OCI-LY1 (cell line): ENCODE data around the gene EFNA2.
A peak's percentile ranks its signal among the peaks of the same experiment; 100 is the strongest.

Experiments
- H2AFZ ChIP-seq: fragments of 200-600 bp; sonication (generic), shearing (Covaris generic); 2 replicates; pipeline ENCODE4 v1.6.0; 2014; ENCODE audit warnings: antibody characterized with exemption, mild to moderate bottlenecking, low read length
- H3F3A ChIP-seq: fragments of 200-600 bp; sonication (generic), shearing (Covaris generic); 2 replicates; pipeline ENCODE4 v1.6.0; 2014; ENCODE audit warnings: mild to moderate bottlenecking, antibody characterized with exemption, low read length, moderate library complexity; ENCODE audit not compliant: insufficient read depth
- H3K27ac ChIP-seq: fragments of 200-600 bp; sonication (generic); 2 replicates; pipeline ENCODE4 v1.5.1; 2014; ENCODE audit warnings: low read length, mixed run types, mild to moderate bottlenecking, low read depth; ENCODE audit not compliant: poor library complexity, severe bottlenecking
- H3K27me3 ChIP-seq: fragments of 200-600 bp; sonication (generic); 2 replicates; pipeline ENCODE4 v1.6.0; 2014; ENCODE audit warnings: antibody characterized with exemption, mild to moderate bottlenecking, low read length, moderate library complexity; ENCODE audit not compliant: insufficient read depth
- H3K36me3 ChIP-seq: fragments of 200-600 bp; sonication (generic); 2 replicates; pipeline ENCODE4 v1.6.1; 2014; ENCODE audit warnings: mild to moderate bottlenecking, antibody characterized with exemption, low read length, moderate library complexity, mixed read lengths; ENCODE audit not compliant: insufficient read depth
- H3K4me1 ChIP-seq: fragments of 200-600 bp; sonication (generic); 2 replicates; pipeline ENCODE4 v1.5.1; 2014; ENCODE audit warnings: mild to moderate bottlenecking, low read length, moderate library complexity; ENCODE audit not compliant: insufficient read depth, severe bottlenecking
- H3K4me2 ChIP-seq: fragments of 200-600 bp; sonication (generic), shearing (Covaris generic); 2 replicates; pipeline ENCODE4 v1.6.1; 2014; ENCODE audit warnings: low read length
- H3K4me3 ChIP-seq: fragments of 200-600 bp; sonication (generic); 2 replicates; pipeline ENCODE4 v1.5.1; 2014; ENCODE audit warnings: low read length, low read depth, mild to moderate bottlenecking, mixed read lengths; ENCODE audit not compliant: poor library complexity, severe bottlenecking
- H3K79me2 ChIP-seq: fragments of 200-600 bp; shearing (Covaris generic); 2 replicates; pipeline ENCODE4 v1.6.1; 2016; ENCODE audit warnings: mixed run types, low read length, mixed read lengths; ENCODE audit not compliant: insufficient read depth
- H3K9ac ChIP-seq: fragments of 200-600 bp; sonication (generic), shearing (Covaris generic); 2 replicates; pipeline ENCODE4 v1.6.1; 2014; ENCODE audit warnings: mild to moderate bottlenecking, low read length, mixed read lengths
- H3K9me2 ChIP-seq: fragments of 200-600 bp; sonication (generic), shearing (Covaris generic); 2 replicates; pipeline ENCODE4 v1.6.1; 2014; ENCODE audit warnings: low read depth, mild to moderate bottlenecking, low read length, mixed read lengths
- H3K9me3 ChIP-seq: fragments of 200-600 bp; shearing (Covaris generic); 2 replicates; pipeline ENCODE4 v1.6.1; 2014; ENCODE audit warnings: low read length, mixed read lengths
- H4K20me1 ChIP-seq: fragments of 200-600 bp; sonication (generic), shearing (Covaris generic); 2 replicates; pipeline ENCODE4 v1.6.0; 2016; ENCODE audit warnings: mild to moderate bottlenecking, low read length; ENCODE audit not compliant: insufficient read depth
- EZH2 ChIP-seq: fragments of 200-600 bp; sonication (generic), shearing (Covaris generic); IDR thresholded peaks from 2 replicates; pipeline ENCODE4 v1.8.0; 2017; ENCODE audit warnings: borderline replicate concordance, mixed run types, mild to moderate bottlenecking, antibody characterized with exemption, low read length, moderate library complexity, mixed read lengths
- TF ChIP-seq, protein P1 (sequence below): fragments of 200-600 bp; sonication (generic), shearing (Covaris generic); IDR thresholded peaks from 2 replicates; pipeline ENCODE4 v1.5.1; 2017; ENCODE audit warnings: mild to moderate bottlenecking, antibody characterized with exemption, low read length, moderate library complexity, mixed read lengths

EFNA2 gene

DNA sequence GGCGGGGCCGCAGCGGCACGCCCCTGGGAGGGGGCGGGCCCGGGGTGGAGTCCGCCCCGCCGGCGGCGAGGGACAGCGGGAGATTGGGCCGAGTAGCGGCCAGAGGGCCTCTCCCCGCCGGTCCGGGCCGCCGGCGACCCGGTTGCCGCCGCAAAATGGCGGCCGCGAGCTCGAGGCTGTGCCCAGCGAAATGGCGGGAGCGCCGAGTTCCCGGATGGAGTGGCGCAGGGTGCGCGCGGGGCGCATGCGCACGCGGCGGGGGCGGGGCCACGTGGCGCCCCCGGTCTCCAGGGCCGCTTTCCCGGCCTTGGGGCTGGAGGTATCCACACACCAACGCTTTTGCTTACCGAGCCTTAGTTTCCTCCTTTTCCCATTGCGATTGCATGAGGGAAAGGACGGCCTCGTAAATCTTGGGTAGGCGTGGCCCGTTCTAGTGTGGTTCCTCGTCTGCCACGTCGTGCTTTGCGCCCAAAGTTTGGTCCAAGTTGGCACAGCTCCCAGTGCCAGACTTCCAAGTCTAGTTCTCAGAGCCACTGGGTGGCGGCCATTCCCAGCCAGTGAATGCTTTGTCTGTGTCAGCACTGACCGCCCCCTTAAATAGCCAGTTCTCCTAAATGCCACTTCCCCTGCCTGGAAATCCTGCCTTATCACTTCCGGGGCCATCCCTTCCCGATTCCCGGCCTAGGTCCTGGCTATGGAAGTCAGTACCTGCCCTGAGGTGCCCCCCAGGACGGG is 16.0 kb upstream of the EFNA2 start:
- Histone ChIP-seq H4K20me1 (no peaks in the 10 kb centered on the region), H3K4me1 (peaks cover 81% of the 10 kb centered on the region), H3K79me2 (peaks cover 16% of the 10 kb centered on the region)

DNA sequence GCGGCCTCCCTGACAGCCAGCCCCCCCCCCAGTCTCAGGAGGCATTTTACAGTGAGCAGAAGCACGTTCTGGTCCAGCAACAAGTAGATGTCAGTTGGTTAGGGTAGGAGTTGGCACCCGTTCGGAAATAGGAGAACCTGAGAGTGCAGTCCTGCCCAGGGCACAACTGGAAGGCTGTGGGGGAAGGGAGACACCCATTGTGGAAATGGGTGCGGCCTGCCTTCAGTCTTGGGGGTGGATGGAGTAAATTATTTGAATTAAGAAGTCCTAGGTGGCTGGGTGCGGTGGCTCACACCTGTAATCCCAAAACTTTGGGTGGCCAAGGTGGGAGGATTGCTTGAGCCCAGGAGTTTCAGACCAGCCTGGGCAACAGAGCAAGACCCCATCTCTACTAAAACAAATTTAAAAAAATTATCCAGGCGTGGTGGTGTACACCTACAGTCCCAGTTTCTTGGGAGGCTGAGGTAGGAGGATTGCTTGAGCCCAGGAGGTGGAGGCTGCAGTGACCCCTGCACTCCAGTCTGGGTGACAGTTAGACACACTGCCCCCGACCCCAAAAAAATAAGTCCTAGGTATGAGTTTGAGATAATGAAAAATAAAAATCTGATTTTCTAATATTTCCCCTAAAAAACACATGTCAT is 15.3 kb upstream of the EFNA2 start:
- Histone ChIP-seq H3K9me3 (no peaks in the 10 kb centered on the region), H3K27ac (peak overlapping the region; percentile 76), H3K4me3 (peak overlapping the region; percentile 93), H3F3A (peaks cover 16% of the 10 kb centered on the region), H3K79me2 (peaks cover 16% of the 10 kb centered on the region), H3K9ac (peak overlapping the region; percentile 91), H3K9me2 (no peaks in the 10 kb centered on the region), H3K4me2 (peak overlapping the region; percentile 99), H3K27me3 (no peaks in the 10 kb centered on the region), H3K4me1 (peaks cover 80% of the 10 kb centered on the region), H4K20me1 (no peaks in the 10 kb centered on the region), H2AFZ (no peak overlapping the region), H3K36me3 (peaks cover 56% of the 10 kb centered on the region)
- TF ChIP-seq, protein P1, sequence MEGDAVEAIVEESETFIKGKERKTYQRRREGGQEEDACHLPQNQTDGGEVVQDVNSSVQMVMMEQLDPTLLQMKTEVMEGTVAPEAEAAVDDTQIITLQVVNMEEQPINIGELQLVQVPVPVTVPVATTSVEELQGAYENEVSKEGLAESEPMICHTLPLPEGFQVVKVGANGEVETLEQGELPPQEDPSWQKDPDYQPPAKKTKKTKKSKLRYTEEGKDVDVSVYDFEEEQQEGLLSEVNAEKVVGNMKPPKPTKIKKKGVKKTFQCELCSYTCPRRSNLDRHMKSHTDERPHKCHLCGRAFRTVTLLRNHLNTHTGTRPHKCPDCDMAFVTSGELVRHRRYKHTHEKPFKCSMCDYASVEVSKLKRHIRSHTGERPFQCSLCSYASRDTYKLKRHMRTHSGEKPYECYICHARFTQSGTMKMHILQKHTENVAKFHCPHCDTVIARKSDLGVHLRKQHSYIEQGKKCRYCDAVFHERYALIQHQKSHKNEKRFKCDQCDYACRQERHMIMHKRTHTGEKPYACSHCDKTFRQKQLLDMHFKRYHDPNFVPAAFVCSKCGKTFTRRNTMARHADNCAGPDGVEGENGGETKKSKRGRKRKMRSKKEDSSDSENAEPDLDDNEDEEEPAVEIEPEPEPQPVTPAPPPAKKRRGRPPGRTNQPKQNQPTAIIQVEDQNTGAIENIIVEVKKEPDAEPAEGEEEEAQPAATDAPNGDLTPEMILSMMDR: no peak
- no peak for TF ChIP-seq EZH2

More for the DNA sequence above, 16.0 kb upstream of the EFNA2 start:
- Histone ChIP-seq H3K27ac (peak overlapping the region; percentile 76), H3K4me3 (peak overlapping the region; percentile 93), H3F3A (peaks cover 16% of the 10 kb centered on the region), H3K9ac (peak overlapping the region; percentile 91), H2AFZ (no peak overlapping the region), H3K4me2 (peak overlapping the region; percentile 99), H3K27me3 (no peaks in the 10 kb centered on the region), H3K9me3 (no peaks in the 10 kb centered on the region), H3K9me2 (no peaks in the 10 kb centered on the region), H3K36me3 (peaks cover 51% of the 10 kb centered on the region)
- no peak for TF ChIP-seq EZH2
- TF ChIP-seq, protein P1: no peak

DNA sequence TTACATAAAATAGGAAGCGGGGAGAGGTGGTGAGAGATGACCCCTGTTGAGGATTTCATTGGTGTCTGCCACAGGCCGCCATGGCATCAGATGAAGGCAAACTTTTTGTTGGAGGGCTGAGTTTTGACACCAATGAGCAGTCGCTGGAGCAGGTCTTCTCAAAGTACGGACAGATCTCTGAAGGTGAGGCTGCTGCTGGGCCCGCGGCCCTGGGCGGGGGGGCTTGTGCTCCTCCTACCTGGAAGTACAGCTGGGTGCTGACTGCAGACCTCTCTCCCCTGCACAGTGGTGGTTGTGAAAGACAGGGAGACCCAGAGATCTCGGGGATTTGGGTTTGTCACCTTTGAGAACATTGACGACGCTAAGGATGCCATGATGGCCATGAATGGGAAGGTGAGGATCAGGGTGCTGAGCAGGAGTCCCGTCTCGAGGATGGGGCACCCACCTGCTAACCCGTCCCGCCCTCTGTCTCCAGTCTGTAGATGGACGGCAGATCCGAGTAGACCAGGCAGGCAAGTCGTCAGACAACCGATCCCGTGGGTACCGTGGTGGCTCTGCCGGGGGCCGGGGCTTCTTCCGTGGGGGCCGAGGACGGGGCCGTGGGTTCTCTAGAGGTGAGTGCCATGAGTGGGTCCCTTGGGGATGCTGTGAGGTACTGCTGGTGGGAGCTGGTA is 14.7 kb upstream of the EFNA2 start:
- H3K4me2 ChIP-seq: peak overlapping the region; percentile 99
- TF ChIP-seq, protein P1: no peak
- TF ChIP-seq EZH2: no peak
- peaks cover 16% of the 10 kb centered on the region for H3F3A ChIP-seq
- H3K27ac ChIP-seq: peak overlapping the region; percentile 76
- H4K20me1 ChIP-seq: no peaks in the 10 kb centered on the region
- H3K9me3 ChIP-seq: no peaks in the 10 kb centered on the region
- H3K9ac ChIP-seq: peak overlapping the region; percentile 91
- no peaks in the 10 kb centered on the region for H3K9me2 ChIP-seq
- H3K79me2 ChIP-seq: peaks cover 16% of the 10 kb centered on the region
- H2AFZ ChIP-seq: no peak overlapping the region
- peaks cover 76% of the 10 kb centered on the region for H3K4me1 ChIP-seq
- H3K36me3 ChIP-seq: peaks cover 56% of the 10 kb centered on the region
- H3K4me3 ChIP-seq: peak overlapping the region; percentile 93
- H3K27me3 ChIP-seq: no peaks in the 10 kb centered on the region
